ENCODE results near the gene LEMD2.

GRCh38 chr6:33770124-33770832, 18.7 kb downstream of the LEMD2 start:
- TF ChIP-seq MTA2 (IDR thresholded peaks at IDR 0.05; ENCODE audit: low read depth) (no peak), SMARCA4 (IDR thresholded peaks at IDR 0.05) (no peak), ZNF76 (CRISPR knock-in tag; IDR thresholded peaks at IDR 0.05; ENCODE audit: borderline replicate concordance) (no peak), KLF1 (tag; IDR thresholded peaks at IDR 0.05) (no peak), NFIC (IDR thresholded peaks at IDR 0.05) (no peak), XRCC5 (IDR thresholded peaks at IDR 0.05; ENCODE audit: low read depth, low read length) (no peak), ZNF431 (CRISPR knock-in tag; IDR thresholded peaks at IDR 0.05) (no peak), HMG20B (CRISPR knock-in tag; IDR thresholded peaks at IDR 0.05) (no peak)
- TF ChIP-seq, protein P1, sequence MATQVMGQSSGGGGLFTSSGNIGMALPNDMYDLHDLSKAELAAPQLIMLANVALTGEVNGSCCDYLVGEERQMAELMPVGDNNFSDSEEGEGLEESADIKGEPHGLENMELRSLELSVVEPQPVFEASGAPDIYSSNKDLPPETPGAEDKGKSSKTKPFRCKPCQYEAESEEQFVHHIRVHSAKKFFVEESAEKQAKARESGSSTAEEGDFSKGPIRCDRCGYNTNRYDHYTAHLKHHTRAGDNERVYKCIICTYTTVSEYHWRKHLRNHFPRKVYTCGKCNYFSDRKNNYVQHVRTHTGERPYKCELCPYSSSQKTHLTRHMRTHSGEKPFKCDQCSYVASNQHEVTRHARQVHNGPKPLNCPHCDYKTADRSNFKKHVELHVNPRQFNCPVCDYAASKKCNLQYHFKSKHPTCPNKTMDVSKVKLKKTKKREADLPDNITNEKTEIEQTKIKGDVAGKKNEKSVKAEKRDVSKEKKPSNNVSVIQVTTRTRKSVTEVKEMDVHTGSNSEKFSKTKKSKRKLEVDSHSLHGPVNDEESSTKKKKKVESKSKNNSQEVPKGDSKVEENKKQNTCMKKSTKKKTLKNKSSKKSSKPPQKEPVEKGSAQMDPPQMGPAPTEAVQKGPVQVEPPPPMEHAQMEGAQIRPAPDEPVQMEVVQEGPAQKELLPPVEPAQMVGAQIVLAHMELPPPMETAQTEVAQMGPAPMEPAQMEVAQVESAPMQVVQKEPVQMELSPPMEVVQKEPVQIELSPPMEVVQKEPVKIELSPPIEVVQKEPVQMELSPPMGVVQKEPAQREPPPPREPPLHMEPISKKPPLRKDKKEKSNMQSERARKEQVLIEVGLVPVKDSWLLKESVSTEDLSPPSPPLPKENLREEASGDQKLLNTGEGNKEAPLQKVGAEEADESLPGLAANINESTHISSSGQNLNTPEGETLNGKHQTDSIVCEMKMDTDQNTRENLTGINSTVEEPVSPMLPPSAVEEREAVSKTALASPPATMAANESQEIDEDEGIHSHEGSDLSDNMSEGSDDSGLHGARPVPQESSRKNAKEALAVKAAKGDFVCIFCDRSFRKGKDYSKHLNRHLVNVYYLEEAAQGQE (IDR thresholded peaks at IDR 0.05; ENCODE audit: borderline replicate concordance), result no peak
- TF ChIP-seq, protein P1 (CRISPR knock-in tag; IDR thresholded peaks at IDR 0.05; ENCODE audit: low read depth), result no peak
- TF ChIP-seq, protein P2, sequence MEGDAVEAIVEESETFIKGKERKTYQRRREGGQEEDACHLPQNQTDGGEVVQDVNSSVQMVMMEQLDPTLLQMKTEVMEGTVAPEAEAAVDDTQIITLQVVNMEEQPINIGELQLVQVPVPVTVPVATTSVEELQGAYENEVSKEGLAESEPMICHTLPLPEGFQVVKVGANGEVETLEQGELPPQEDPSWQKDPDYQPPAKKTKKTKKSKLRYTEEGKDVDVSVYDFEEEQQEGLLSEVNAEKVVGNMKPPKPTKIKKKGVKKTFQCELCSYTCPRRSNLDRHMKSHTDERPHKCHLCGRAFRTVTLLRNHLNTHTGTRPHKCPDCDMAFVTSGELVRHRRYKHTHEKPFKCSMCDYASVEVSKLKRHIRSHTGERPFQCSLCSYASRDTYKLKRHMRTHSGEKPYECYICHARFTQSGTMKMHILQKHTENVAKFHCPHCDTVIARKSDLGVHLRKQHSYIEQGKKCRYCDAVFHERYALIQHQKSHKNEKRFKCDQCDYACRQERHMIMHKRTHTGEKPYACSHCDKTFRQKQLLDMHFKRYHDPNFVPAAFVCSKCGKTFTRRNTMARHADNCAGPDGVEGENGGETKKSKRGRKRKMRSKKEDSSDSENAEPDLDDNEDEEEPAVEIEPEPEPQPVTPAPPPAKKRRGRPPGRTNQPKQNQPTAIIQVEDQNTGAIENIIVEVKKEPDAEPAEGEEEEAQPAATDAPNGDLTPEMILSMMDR (IDR thresholded peaks at IDR 0.05 in 2 of 3, conservative IDR thresholded peaks at IDR 0.05 in 1 of 3; ENCODE audit: insufficient read depth in 2 of 3, low read depth in 1 of 3, low read length in 3 of 3), result no peak

Data from K562 (cell line).